K562 (cell line): ENCODE results near the gene NAPB. TPM values are rescaled to one million over a fixed set of nuclear protein-coding genes. Genes with fewer than 3 reads are reported as not detected.

Experiments
- ATAC-seq: fragments of 200-7000 bp; cut with Tn5 transposase; 3 replicates; pipeline ENCODE4 v1.9.1; 2020; ENCODE audit warnings: moderate library complexity
- BruUV-seq: library from RNA; stranded (reverse); fragments of 400-500 nt; replicated peaks from 2 replicates; lab custom pipeline; 2021; lab: Mats Ljungman, UMichigan
- CTCF ChIA-PET: fragments of 300-600 bp; formaldehyde crosslinking; extraction: SDS; loops from one replicate; lab custom pipeline; 2021; ENCODE audit warnings: low intra/inter-chr PET ratio; lab: Yijun Ruan, JAX
- POLR2A ChIA-PET: fragments of 300-600, 350-650 bp; sonication (Branson Sonifier 250); formaldehyde crosslinking; extraction: SDS; loops from one replicate; lab custom pipeline; 2021; ENCODE audit warnings: antibody characterized with exemption, inconsistent platforms; lab: Yijun Ruan, JAX
- DNase-seq, 4 experiments: peaks; one replicate each; pipeline versions ENCODE4 v3.0.0 to v3.0.0-alpha.2; 2011 to 2018; ENCODE audit warnings: low spot score in 3 of 4, mixed read lengths in 3 of 4; ENCODE audit errors: extremely low read depth in 1 of 4
- FAIRE-seq: peaks from 2 replicates; lab custom pipeline; 2011; peaks lifted over from hg19 to GRCh38; lab: Jason Lieb, UNC
- H2AFZ ChIP-seq: 2 replicates; pipeline ENCODE4 v1.6.0; 2011; ENCODE audit warnings: low read depth, low read length, control low read depth, inconsistent platforms
- H3K27ac ChIP-seq: fragments of 200-600 bp; 3 replicates; pipeline ENCODE4 v1.8.0; 2011; ENCODE audit warnings: low read depth, mild to moderate bottlenecking, control low read depth, inconsistent platforms, low read length, moderate library complexity, mixed read lengths; ENCODE audit errors: extremely low read depth
- H3K27me3 ChIP-seq, 2 experiments: fragments of 300-600 bp in 1 of 2; 2 replicates in 1 of 2; 3 replicates in 1 of 2; pipeline versions ENCODE4 v1.6.0 to v1.8.0; 2011; ENCODE audit warnings: inconsistent platforms in 2 of 2, low read length in 2 of 2, mild to moderate bottlenecking in 1 of 2, mixed read lengths in 1 of 2, moderate library complexity in 1 of 2; ENCODE audit not compliant: control insufficient read depth in 2 of 2, insufficient read depth in 2 of 2
- H3K36me3 ChIP-seq: fragments of 300-600 bp; 3 replicates; pipeline ENCODE4 v1.8.0; 2011; ENCODE audit warnings: mild to moderate bottlenecking, low read length, inconsistent platforms; ENCODE audit not compliant: control insufficient read depth, insufficient read depth
- H3K4me1 ChIP-seq, 2 experiments: fragments of 200-600 bp in 1 of 2; replicated peaks in 1 of 2; 2 replicates in 1 of 2; 3 replicates in 1 of 2; pipeline versions ENCODE4 v1.5.1 to v1.8.0; 2011; ENCODE audit warnings: inconsistent platforms in 2 of 2, low read length in 2 of 2, mild to moderate bottlenecking in 1 of 2, mixed read lengths in 1 of 2, moderate library complexity in 1 of 2; ENCODE audit not compliant: control insufficient read depth in 2 of 2, insufficient read depth in 2 of 2
- H3K4me2 ChIP-seq: 2 replicates; pipeline ENCODE4 v1.6.1; 2011; ENCODE audit warnings: low read length, control low read depth, inconsistent platforms, mixed read lengths; ENCODE audit not compliant: insufficient read depth
- H3K4me3 ChIP-seq: fragments of 200-600 bp; sonication (generic), shearing (Covaris generic); 2 replicates; pipeline ENCODE4 v1.5.1; 2016; ENCODE audit warnings: control low read depth, inconsistent platforms
- H3K79me2 ChIP-seq: fragments of 200-600 bp; 3 replicates; pipeline ENCODE4 v1.8.0; 2011; ENCODE audit warnings: low read length, inconsistent platforms; ENCODE audit not compliant: control insufficient read depth, insufficient read depth
- H3K9ac ChIP-seq, 2 experiments: 2 replicates each; pipeline versions ENCODE4 v1.6.0 to v1.6.1; 2011; ENCODE audit warnings: low read depth in 2 of 2, low read length in 2 of 2, control low read depth in 1 of 2, inconsistent platforms in 1 of 2, mild to moderate bottlenecking in 1 of 2, mixed read lengths in 1 of 2; ENCODE audit not compliant: insufficient read depth in 1 of 2
- H3K9me1 ChIP-seq: one replicate; pipeline ENCODE4 v1.6.0; 2011; ENCODE audit warnings: inconsistent platforms, mild to moderate bottlenecking, low read length, moderate library complexity; ENCODE audit not compliant: control insufficient read depth, insufficient read depth
- H3K9me3 ChIP-seq: replicated peaks from 2 replicates; pipeline ENCODE4 v1.5.1; 2011; ENCODE audit warnings: low read depth, low read length, inconsistent platforms; ENCODE audit not compliant: control insufficient read depth, insufficient read depth
- H4K20me1 ChIP-seq: replicated peaks from 2 replicates; pipeline ENCODE4 v1.6.1; 2011; ENCODE audit warnings: low read length, inconsistent platforms, mixed read lengths; ENCODE audit not compliant: control insufficient read depth, insufficient read depth
- CREB3 ChIP-seq: fragments of 450-650 bp; conservative IDR thresholded peaks from 2 replicates; pipeline ENCODE4 v1.6.1; 2016; ENCODE audit warnings: missing genetic modification characterization, low read depth, mild to moderate bottlenecking, missing compliant biosample characterization, moderate library complexity
- E2F6 ChIP-seq, 2 experiments: IDR thresholded peaks; 2 replicates each; pipeline ENCODE4 v1.6.1; 2011; ENCODE audit warnings: borderline replicate concordance in 1 of 2, control low read depth in 1 of 2, low read depth in 1 of 2, low read length in 1 of 2, mild to moderate bottlenecking in 1 of 2, mixed read lengths in 1 of 2, moderate library complexity in 1 of 2; ENCODE audit not compliant: insufficient read depth in 1 of 2, insufficient read length in 1 of 2, poor library complexity in 1 of 2, severe bottlenecking in 1 of 2; ENCODE audit errors: extremely low read depth in 1 of 2
- GATAD2B ChIP-seq: fragments of 450-650 bp; IDR thresholded peaks from 2 replicates; pipeline ENCODE4 v1.6.1; 2017; ENCODE audit warnings: mild to moderate bottlenecking, borderline replicate concordance
- HMGXB4 ChIP-seq: sonication (generic); formaldehyde crosslinking; IDR thresholded peaks from 2 replicates; pipeline ENCODE4 v1.8.1; 2023; ENCODE audit warnings: mild to moderate bottlenecking, missing genetic modification reagents
- POLR2H ChIP-seq: IDR thresholded peaks from 2 replicates; pipeline ENCODE4 v1.6.1; 2016; ENCODE audit warnings: missing genetic modification characterization, low read depth, mild to moderate bottlenecking, control low read depth, missing compliant biosample characterization, moderate library complexity
- SRF ChIP-seq, 2 experiments: fragments of 250-450, 450-650 bp in 1 of 2; sonication (Bioruptor Pico) in 1 of 2; sonication (generic) in 1 of 2; formaldehyde crosslinking; IDR thresholded peaks; 2 replicates each; pipeline versions ENCODE4 v1.5.0 to v1.5.1; 2020 to 2022; ENCODE audit warnings: mild to moderate bottlenecking in 1 of 2, missing genetic modification reagents in 1 of 2
- TEAD1 ChIP-seq, 2 experiments: fragments of 450-650 bp in 1 of 2; sonication (generic) in 1 of 2; formaldehyde crosslinking; IDR thresholded peaks; 2 replicates each; pipeline versions ENCODE4 v1.4.0 to v1.8.0; 2020 to 2022; ENCODE audit warnings: mild to moderate bottlenecking in 2 of 2, missing genetic modification reagents in 1 of 2
- THRAP3 ChIP-seq: fragments of 450-650 bp; IDR thresholded peaks from 2 replicates; pipeline ENCODE4 v1.6.1; 2016; ENCODE audit warnings: mild to moderate bottlenecking, inconsistent platforms, borderline replicate concordance
- TSC22D4 ChIP-seq: fragments of 450-650 bp; IDR thresholded peaks from 2 replicates; pipeline ENCODE4 v1.6.1; 2016; ENCODE audit warnings: missing genetic modification characterization, missing biosample characterization, control low read depth
- ZNF143 ChIP-seq: sonication (generic); formaldehyde crosslinking; IDR thresholded peaks from 2 replicates; pipeline ENCODE4 v1.9.0; 2022; ENCODE audit warnings: mild to moderate bottlenecking, missing genetic modification reagents
- ZNF277 ChIP-seq: fragments of 250-450 bp; sonication (Bioruptor Pico); IDR thresholded peaks from 2 replicates; pipeline ENCODE4 v1.8.0; 2022; ENCODE audit warnings: inconsistent platforms, mild to moderate bottlenecking, moderate library complexity, borderline replicate concordance
- WGBS: fragments of 100-300 bp; shearing (Covaris generic); methylation state at CpG from one replicate; pipeline ENCODE4 v1.1.6; 2016; ENCODE audit warnings: low coverage, mixed read lengths; ENCODE audit not compliant: insufficient coverage; ENCODE audit errors: missing lambda C conversion rate; 5-methylcytosine and 5-hydroxymethylcytosine counted together
- in situ Hi-C: fragments of 300-500 bp; cut with MboI; formaldehyde crosslinking; loops from 4 replicates; pipeline ENCODE4 v1.15.0; 2018; ENCODE audit warnings: inconsistent platforms, mixed read lengths
- intact Hi-C: fragments of 100-400 bp; cut with micrococcal nuclease; formaldehyde crosslinking; loops from 2 replicates; pipeline ENCODE4 v1.14.2; 2022
- polyA plus RNA-seq, 8 experiments: library from polyadenylated mRNA; depleted of rRNA in 4 of 8; stranded (reverse) in 5 of 8; unstranded in 3 of 8; fragments of >200 nt; fragmentation: Nextera tagmentation in 2 of 8; fragmentation: Illumina TruSeq in 1 of 8; extraction: Ambion mirVana in 2 of 8; extraction: Trizol in 1 of 8; gene quantifications; 2 replicates each; pipeline versions ENCODE4 v1.2.1 to v1.2.3, GENCODE V29; 2011 to 2014; ENCODE audit warnings: inconsistent platforms in 1 of 8, missing spikeins in 1 of 8
- total RNA-seq, 7 experiments: library from RNA; depleted of rRNA in 6 of 7; stranded (reverse); fragments of >200 nt in 6 of 7; fragmentation: Illumina TruSeq in 2 of 7; extraction: Trizol in 2 of 7; gene quantifications; 2 replicates each; pipeline versions ENCODE4 v1.2.1 to v1.2.3, GENCODE V29; 2011 to 2021; ENCODE audit warnings: low replicate concordance in 1 of 7

Gene NAPB
- total and polyA plus RNA-seq, 9 of the 15 experiments (the other 6 are each of a cell fraction or from before 2014, with no cell fraction given) = 1.4 to 7.7 (median 5.2) TPM

GRCh38 chr20:23396950-23397627 is 24.2 kb downstream of the NAPB start:
- Histone ChIP-seq H3K27me3 (no peaks in the 10 kb centered on the region), H2AFZ (no peak overlapping the region), H3K4me1 (no peaks in the 10 kb centered on the region), H3K27ac (no peak overlapping the region), H3K9ac (no peak overlapping the region), H3K36me3 (peaks cover 60% of the 10 kb centered on the region), H4K20me1 (no peaks in the 10 kb centered on the region), H3K9me3 (no peaks in the 10 kb centered on the region), H3K79me2 (peaks cover 12% of the 10 kb centered on the region; the same call in 2 of the 3 replicates), H3K4me2 (no peak overlapping the region), H3K9me1 (no peaks in the 10 kb centered on the region), H3K4me3 (no peak overlapping the region)
- ChIA-PET CTCF (no interaction called here), POLR2A (interaction anchor here (0.9 kb wide), 1 partner anchor 10 kb away, joined by 3 read pairs; no protein-coding TSS in a partner anchor)
- intact Hi-C loops (no loop called here), in situ Hi-C loops (no loop called here)
- no TSS peak for BruUV-seq
- DNase-seq = no peak
- no peak for TF ChIP-seq SRF (CRISPR knock-in tag; IDR thresholded peaks at IDR 0.05)
- TF ChIP-seq POLR2H (tag) = no peak
- no peak for TF ChIP-seq ZNF277 (CRISPR knock-in tag)
- TF ChIP-seq TSC22D4 (tag) = no peak
- no peak for TF ChIP-seq ZNF143 (CRISPR knock-in tag)
- no peak for TF ChIP-seq GATAD2B
- TF ChIP-seq CREB3 (tag) = no peak
- no peak for TF ChIP-seq TEAD1 (CRISPR knock-in tag; IDR thresholded peaks at IDR 0.05)
- TF ChIP-seq E2F6 (IDR thresholded peaks at IDR 0.05; ENCODE audit: borderline replicate concordance in 1 of 2, extremely low read depth in 1 of 2, insufficient read depth in 1 of 2, insufficient read length in 1 of 2, low read depth in 1 of 2, low read length in 1 of 2, poor library complexity in 1 of 2, severe bottlenecking in 1 of 2) = no peak
- TF ChIP-seq THRAP3 = no peak
- TF ChIP-seq HMGXB4 (CRISPR knock-in tag) = no peak
- no peak for ATAC-seq
- FAIRE-seq = no peak
- WGBS = 79% methylated on average over 6 of the region's 6 CpGs
